LoVo (cell line): ENCODE results near the gene ERBB2.
"Not testable (repeated sequence)": the region's sequence is repeated elsewhere in the genome, so short reads cannot be mapped to it uniquely, and the experiment has no call there.

Source experiments
- DNase-seq: peaks from one replicate; pipeline ENCODE4 v3.0.0-alpha.2; 2016; ENCODE audit warnings: low spot score

The ERBB2 gene

GRCh38 chr17:39703913-39704312, 4.0 kb downstream of the ERBB2 start:
- DNase-seq: no peak

DNA sequence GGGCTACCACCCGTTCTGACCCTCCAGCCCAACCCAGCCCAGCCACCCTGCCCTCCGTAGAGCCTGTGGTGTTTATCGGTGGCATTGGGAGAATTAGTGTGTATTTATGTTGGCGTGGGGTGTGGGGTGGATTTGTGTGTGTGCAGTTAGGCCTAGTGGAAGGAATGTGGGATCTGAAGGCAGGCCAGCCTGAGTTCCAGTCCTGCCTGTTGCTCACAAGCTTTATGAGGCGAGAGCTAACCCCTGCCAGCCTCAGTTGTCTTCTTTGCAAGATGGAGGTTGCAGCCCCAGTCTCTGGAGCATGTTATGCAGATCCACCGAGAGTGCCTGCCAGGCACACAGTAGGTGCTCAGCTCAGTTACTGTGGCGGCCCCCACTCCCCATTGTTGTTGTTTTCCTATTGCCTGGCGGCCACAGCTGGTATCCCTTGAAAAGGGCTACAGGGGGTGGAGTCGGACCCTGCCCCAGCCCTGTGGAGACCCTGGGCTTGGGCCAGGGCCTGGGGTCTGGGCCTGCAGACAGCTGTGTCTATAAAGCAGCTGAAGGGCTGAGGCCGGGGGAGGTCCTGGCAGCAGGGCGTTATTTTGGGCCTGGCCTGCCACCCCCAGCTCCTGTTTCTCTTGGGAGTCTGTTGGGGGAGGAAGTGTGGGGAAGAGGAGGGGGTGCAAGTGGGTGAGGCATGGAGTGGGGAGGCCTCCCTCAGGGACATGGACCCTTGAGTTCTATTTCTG, 5.1 kb downstream of the ERBB2 start:
- no peak for DNase-seq

DNA sequence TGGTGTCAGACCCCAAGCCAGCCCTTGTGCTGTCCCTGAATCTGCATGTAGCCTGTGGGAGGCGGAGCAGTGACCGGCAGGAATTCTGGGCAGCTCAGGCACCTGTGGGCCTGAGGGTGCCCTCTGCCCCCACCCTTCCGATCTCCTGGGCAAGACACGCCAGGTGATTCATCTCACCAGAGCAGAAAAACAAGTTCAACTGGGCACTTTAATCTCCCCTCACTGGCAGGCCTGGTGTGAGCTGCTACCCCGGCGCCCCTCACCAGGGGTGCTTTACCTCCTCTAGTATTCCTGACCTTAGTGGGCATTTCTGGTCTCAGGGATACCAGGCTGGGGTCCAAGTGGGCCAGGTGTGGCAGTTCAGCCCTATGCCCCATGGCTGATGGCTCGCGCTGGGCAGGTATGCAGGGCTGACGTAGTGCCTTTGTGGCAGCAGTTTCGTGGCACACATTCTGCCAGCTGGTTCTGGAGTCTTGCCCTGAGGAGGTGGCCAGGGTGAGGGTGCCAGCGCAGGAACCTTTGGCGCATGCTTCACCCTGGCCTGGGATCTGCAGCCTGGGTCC, 6.0 kb downstream of the ERBB2 start:
- DNase-seq: peak; percentile 70

GRCh38 chr17:39706383-39706782, 6.5 kb downstream of the ERBB2 start:
- no peak for DNase-seq

- no peak for DNase-seq
Observed at GRCh38 chr17:39706921-39707337, 7.1 kb downstream of the ERBB2 start.

- DNase-seq: no peak
Observed at GRCh38 chr17:39709319-39709997, 9.6 kb downstream of the ERBB2 start.

- DNase-seq: no peak
Observed at GRCh38 chr17:39709998-39710964, 10.4 kb downstream of the ERBB2 start.

- not testable (repeated sequence) for DNase-seq
Observed at GRCh38 chr17:39711071-39711470, 11.2 kb downstream of the ERBB2 start.

DNA sequence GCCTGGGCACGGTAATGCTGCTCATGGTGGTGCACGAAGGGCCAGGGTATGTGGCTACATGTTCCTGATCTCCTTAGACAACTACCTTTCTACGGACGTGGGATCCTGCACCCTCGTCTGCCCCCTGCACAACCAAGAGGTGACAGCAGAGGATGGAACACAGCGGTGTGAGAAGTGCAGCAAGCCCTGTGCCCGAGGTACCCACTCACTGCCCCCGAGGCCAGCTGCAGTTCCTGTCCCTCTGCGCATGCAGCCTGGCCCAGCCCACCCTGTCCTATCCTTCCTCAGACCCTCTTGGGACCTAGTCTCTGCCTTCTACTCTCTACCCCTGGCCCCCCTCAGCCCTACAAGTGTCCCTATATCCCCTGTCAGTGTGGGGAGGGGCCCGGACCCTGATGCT, 12.0 kb downstream of the ERBB2 start:
- no peak for DNase-seq

DNA sequence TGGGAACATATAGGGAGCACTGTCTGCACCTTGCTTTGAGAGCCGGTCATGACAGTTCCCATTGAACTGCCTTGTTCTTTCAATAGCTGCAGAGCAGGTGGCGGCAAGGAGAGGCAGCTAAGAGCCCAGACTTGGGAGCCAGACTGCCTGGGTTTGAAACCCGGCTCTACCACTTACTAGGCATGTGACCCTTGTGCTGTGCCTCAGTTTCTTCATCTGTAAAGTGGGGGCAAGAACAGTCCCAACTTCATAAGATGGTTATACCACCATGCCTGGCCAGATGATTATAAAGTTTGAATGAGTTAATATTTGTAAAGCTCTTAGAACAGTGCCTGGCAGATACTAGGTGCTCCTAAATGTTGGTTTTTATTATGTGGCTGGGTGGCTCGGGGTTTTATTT, 14.4 kb downstream of the ERBB2 start:
- no peak for DNase-seq

DNA sequence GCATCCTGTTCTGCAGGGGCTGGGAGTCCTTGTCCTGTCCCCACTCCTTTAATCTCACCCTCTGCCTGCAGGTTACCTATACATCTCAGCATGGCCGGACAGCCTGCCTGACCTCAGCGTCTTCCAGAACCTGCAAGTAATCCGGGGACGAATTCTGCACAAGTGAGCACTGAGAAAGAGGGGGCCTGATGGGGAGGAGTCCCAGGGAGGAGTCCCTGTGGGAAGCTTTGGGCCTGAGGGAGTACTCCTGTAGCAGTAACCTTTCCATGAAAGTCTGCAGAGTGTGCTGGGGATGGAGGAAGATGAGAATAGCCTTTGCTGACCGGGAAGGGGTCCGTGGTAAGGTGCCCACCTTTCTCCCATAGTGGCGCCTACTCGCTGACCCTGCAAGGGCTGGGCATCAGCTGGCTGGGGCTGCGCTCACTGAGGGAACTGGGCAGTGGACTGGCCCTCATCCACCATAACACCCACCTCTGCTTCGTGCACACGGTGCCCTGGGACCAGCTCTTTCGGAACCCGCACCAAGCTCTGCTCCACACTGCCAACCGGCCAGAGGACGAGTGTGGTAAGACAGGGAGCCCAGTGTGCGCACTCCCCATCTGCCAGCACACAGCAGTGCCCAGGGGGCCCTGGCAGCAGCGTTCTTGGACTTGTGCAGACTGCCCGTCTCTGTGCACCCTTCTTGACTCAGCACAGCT, 15.7 kb downstream of the ERBB2 start:
- DNase-seq: no peak

- no peak for DNase-seq
Observed at GRCh38 chr17:39716073-39716818, 16.4 kb downstream of the ERBB2 start.

DNA sequence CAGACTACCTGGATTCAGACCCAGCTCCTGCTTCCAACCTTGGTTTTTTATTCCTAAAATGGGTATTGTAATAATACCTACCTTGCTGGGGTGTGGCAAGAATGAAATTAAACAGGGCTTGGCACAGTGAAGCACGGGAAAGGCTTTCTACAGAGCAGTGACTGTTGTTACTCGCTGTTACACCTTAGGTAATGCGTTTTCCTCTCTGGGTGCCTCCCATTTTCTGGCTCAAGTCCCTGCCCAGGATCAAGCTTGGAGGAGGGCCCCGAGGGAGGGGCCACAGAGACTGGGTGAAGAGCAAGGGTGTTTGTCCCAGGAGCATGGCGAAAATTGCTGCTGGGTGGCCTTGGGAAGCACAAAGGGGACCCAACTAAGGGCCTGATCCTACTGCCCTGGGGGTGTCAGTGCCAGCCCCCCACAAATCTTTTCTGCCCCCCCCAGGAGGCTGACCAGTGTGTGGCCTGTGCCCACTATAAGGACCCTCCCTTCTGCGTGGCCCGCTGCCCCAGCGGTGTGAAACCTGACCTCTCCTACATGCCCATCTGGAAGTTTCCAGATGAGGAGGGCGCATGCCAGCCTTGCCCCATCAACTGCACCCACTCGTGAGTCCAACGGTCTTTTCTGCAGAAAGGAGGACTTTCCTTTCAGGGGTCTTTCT, 17.1 kb downstream of the ERBB2 start:
- no peak for DNase-seq

DNA sequence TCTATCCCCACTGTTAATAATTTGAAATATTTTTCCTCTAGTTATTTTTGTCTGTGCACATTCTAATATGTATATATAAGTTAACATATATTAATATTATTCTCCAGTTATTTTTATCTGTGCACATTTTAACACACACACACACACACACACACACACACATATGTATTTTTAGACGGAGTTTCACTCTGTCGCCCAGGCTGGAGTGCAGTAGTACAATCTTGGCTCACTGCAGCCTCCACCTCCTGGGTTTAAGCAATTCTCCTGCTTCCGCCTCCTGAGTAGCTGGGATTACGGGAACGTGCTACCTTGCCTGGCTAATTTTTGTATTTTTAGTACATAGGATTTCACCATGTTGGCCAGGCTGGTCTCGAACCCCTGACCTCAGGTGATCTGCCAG, 17.8 kb downstream of the ERBB2 start:
- DNase-seq: no peak

GRCh38 chr17:39719563-39720355, 19.9 kb downstream of the ERBB2 start:
- DNase-seq: no peak

GRCh38 chr17:39722104-39722503, 22.2 kb downstream of the ERBB2 start:
- DNase-seq: no peak

- DNase-seq: no peak
Observed at GRCh38 chr17:39722965-39723848, 23.3 kb downstream of the ERBB2 start.

GRCh38 chr17:39724731-39725130, 24.9 kb downstream of the ERBB2 start:
- DNase-seq: no peak
